Neural crest cell (in vitro differentiated cells): ENCODE results near the gene SMARCAL1. TPM values are rescaled to one million over a fixed set of nuclear protein-coding genes. Genes with fewer than 3 reads are reported as not detected.
A peak's percentile ranks its signal among the peaks of the same experiment; 100 is the strongest.

Experiments
- DNase-seq: peaks from one replicate; pipeline ENCODE4 v3.0.0; 2021; ENCODE audit warnings: low read depth, mixed read lengths, low spot score
- H3K27ac Mint-ChIP-seq: one replicate; pipeline ENCODE4 v1.8.0; 2021; ENCODE audit warnings: mild to moderate bottlenecking, mixed read lengths; ENCODE audit not compliant: unreplicated experiment
- H3K27me3 Mint-ChIP-seq: 2 replicates; pipeline ENCODE4 v1.8.0; 2021; ENCODE audit warnings: low read depth, mild to moderate bottlenecking, mixed read lengths
- H3K36me3 Mint-ChIP-seq: 2 replicates; pipeline ENCODE4 v1.8.0; 2021; ENCODE audit warnings: low read depth, mild to moderate bottlenecking, mixed read lengths
- H3K4me1 Mint-ChIP-seq: 2 replicates; pipeline ENCODE4 v1.8.0; 2021; ENCODE audit warnings: mixed read lengths
- H3K4me3 Mint-ChIP-seq: one replicate; pipeline ENCODE4 v1.8.0; 2021; ENCODE audit warnings: mild to moderate bottlenecking, mixed read lengths
- H3K9me3 Mint-ChIP-seq: 2 replicates; pipeline ENCODE4 v1.8.0; 2021; ENCODE audit warnings: mixed read lengths
- CTCF ChIP-seq: fragments of 200-600 bp; sonication (generic); conservative IDR thresholded peaks from 2 replicates; pipeline ENCODE4 v1.5.0; 2021; ENCODE audit warnings: antibody characterized with exemption, mild to moderate bottlenecking
- total RNA-seq: library from RNA; stranded (reverse); gene quantifications from 2 replicates; pipeline ENCODE4 v1.2.1, GENCODE V29; 2021

SMARCAL1 gene
- total RNA-seq, 1 donor from 2014 or later, result 30.6 TPM

- Mint-ChIP-seq H3K27ac (peak overlapping the region; percentile 99), H3K27me3 (no peaks in the 10 kb centered on the region), H3K36me3 (peaks cover 44% of the 10 kb centered on the region)
Observed at GRCh38 chr2:216499641-216500218, 87.4 kb downstream of the SMARCAL1 start.

GRCh38 chr2:216500572-216500971 is 88.3 kb downstream of the SMARCAL1 start:
- peaks cover 66% of the 10 kb centered on the region for H3K4me1 Mint-ChIP-seq
- H3K27ac Mint-ChIP-seq, result no peak overlapping the region
- H3K27me3 Mint-ChIP-seq, result no peaks in the 10 kb centered on the region
- H3K9me3 Mint-ChIP-seq, result no peaks in the 10 kb centered on the region
- no peak for TF ChIP-seq CTCF
- H3K4me3 Mint-ChIP-seq, result peak overlapping the region; percentile 99
- no peak for DNase-seq
- peaks cover 50% of the 10 kb centered on the region for H3K36me3 Mint-ChIP-seq

More at GRCh38 chr2:216499641-216500218, 87.4 kb downstream of the SMARCAL1 start:
- peak overlapping the region; percentile 99 for H3K4me3 Mint-ChIP-seq
- no peak for TF ChIP-seq CTCF
- H3K4me1 Mint-ChIP-seq, result peaks cover 62% of the 10 kb centered on the region
- no peaks in the 10 kb centered on the region for H3K9me3 Mint-ChIP-seq
- no peak for DNase-seq

- H3K27me3 Mint-ChIP-seq, result no peaks in the 10 kb centered on the region
- H3K9me3 Mint-ChIP-seq, result no peaks in the 10 kb centered on the region
- no peak overlapping the region for H3K27ac Mint-ChIP-seq
- no peak for DNase-seq
- peaks cover 74% of the 10 kb centered on the region for H3K4me1 Mint-ChIP-seq
- TF ChIP-seq CTCF, result no peak
- H3K36me3 Mint-ChIP-seq, result peaks cover 54% of the 10 kb centered on the region
- peak overlapping the region; percentile 99 for H3K4me3 Mint-ChIP-seq
Observed at GRCh38 chr2:216501854-216502253, 89.6 kb downstream of the SMARCAL1 start.

GRCh38 chr2:216502381-216503158 is 90.3 kb downstream of the SMARCAL1 start:
- no peaks in the 10 kb centered on the region for H3K27me3 Mint-ChIP-seq
- no peak for DNase-seq
- no peak for TF ChIP-seq CTCF
- no peak overlapping the region for H3K27ac Mint-ChIP-seq
- H3K36me3 Mint-ChIP-seq, result peaks cover 54% of the 10 kb centered on the region
- H3K9me3 Mint-ChIP-seq, result no peaks in the 10 kb centered on the region
- peaks cover 72% of the 10 kb centered on the region for H3K4me1 Mint-ChIP-seq
- H3K4me3 Mint-ChIP-seq, result peak overlapping the region; percentile 73

- Mint-ChIP-seq H3K27me3 (peaks cover 3% of the 10 kb centered on the region), H3K27ac (no peak overlapping the region), H3K4me1 (peaks cover 69% of the 10 kb centered on the region), H3K9me3 (no peaks in the 10 kb centered on the region), H3K4me3 (peak overlapping the region; percentile 73), H3K36me3 (peaks cover 54% of the 10 kb centered on the region)
- TF ChIP-seq CTCF, result no peak
- DNase-seq, result no peak
Observed at GRCh38 chr2:216503159-216503629, 90.9 kb downstream of the SMARCAL1 start.
